GM12874 (cell line): ENCODE results near the gene COL15A1.

Experiments
- TF ChIP-seq, protein P1 (sequence below): IDR thresholded peaks from 2 replicates; pipeline ENCODE4 v1.5.1; 2011; ENCODE audit warnings: low read depth, mild to moderate bottlenecking, control low read depth, low read length, moderate library complexity; ENCODE audit not compliant: insufficient read depth

COL15A1 gene

DNA sequence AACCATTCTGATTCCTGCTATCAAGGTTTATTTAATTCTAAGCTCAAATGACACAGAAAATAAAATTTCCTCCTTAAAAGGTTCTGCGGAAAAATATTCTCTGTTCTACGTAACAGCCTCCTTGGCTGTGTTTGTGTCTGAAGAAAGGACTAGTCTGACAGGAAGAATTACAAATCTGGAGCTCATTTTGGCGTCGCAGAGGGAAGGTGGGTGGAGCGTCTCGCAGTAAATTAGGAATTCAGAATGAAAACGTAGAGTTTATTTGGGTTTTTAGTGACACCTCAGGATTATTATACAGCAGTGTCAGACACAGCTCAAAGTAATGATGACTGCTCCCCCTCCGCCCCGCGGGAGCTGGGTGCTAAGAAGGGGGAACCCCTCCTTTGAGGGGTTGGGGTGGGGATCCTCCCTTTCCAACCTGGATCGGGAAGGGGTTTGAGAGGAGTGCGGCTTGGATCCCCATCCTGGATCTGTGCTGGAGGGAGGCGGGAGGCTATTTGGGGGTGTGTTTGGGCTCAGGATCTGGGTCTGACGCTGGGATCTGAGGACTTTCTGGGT lies 160.3 kb downstream of the COL15A1 start:
- TF ChIP-seq, protein P1, sequence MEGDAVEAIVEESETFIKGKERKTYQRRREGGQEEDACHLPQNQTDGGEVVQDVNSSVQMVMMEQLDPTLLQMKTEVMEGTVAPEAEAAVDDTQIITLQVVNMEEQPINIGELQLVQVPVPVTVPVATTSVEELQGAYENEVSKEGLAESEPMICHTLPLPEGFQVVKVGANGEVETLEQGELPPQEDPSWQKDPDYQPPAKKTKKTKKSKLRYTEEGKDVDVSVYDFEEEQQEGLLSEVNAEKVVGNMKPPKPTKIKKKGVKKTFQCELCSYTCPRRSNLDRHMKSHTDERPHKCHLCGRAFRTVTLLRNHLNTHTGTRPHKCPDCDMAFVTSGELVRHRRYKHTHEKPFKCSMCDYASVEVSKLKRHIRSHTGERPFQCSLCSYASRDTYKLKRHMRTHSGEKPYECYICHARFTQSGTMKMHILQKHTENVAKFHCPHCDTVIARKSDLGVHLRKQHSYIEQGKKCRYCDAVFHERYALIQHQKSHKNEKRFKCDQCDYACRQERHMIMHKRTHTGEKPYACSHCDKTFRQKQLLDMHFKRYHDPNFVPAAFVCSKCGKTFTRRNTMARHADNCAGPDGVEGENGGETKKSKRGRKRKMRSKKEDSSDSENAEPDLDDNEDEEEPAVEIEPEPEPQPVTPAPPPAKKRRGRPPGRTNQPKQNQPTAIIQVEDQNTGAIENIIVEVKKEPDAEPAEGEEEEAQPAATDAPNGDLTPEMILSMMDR: no peak

DNA sequence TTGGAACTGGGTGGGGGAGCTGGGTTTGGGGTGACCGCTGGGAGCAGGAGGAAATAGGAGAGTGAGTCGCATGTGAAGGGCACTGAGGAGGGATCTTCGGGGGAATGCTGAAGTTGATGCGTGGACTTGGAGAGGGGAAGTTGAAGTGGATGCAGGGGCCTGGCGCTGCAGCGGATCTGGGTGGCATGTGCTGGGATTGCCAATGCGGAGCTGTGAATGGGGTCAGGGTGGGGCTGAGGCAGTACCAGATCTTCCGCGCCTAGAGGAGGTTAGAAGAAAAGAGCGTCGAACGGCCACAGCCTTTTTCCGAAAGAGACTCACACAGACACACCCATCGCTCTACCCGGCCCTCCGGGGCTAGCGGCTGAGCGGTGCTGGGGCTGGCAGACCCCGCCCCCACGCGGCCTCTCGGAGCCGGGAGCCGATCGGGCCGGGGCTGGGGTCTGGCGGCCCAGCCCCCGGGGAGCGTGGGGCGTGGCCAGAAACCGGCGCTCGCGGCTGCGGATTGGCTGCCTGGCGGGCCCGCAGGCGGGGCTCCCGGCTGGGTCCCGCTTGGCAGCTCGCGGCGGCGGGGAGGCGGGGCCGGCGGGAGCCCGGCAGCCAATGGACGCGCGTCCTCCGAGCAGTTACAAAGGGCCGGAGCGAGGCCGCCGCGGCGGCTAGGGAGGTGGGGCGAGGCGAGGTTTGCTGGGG lies 160.9 kb downstream of the COL15A1 start, which contains the start of gene TGFBR1:
TSS of gene TGFBR1 (plus strand) at position 655 of the 693 bp plus-strand sequence. CDS start 93 bp downstream, outside the sequence.
- TF ChIP-seq, protein P1: no peak

DNA sequence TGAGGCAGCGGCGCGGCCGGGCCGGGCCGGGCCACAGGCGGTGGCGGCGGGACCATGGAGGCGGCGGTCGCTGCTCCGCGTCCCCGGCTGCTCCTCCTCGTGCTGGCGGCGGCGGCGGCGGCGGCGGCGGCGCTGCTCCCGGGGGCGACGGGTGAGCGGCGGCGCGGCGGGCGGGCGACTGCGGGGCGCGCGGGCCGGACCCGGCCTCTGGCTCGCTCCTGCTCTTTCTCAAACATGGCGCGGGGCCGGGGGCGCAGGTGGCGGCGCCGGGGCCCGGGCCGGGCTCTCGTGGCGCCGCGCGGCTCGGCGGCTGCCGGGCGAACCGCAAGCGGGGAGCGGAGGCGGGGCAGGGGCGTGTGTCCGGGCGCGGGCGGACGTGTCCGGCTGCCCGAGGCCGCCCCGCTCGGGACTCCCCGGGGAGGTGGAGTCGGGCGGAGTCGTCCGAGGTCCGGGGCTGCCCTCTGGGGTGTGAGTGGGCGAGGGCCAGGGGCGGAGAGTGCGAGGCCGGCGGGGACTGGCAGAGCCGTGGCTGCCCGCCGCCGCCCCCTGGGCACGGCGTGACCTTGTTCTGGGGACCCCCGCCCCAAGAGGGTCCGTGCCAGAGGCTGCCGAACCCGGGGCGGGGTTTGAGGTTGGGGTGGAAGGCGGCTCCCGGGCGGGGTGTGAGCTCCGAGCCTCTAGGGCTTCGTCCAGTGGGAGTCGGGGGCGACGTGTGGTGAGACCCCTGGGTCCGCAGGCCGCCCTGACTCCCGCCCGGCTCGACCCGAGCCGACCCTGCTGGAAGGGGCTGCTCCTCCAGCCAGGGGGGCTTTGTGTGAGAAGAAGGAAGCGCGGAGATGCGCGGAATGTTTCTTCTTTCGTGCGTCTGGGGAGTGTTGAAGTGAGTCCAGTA lies 161.7 kb downstream of the COL15A1 start:
- TF ChIP-seq, protein P1: no peak

DNA sequence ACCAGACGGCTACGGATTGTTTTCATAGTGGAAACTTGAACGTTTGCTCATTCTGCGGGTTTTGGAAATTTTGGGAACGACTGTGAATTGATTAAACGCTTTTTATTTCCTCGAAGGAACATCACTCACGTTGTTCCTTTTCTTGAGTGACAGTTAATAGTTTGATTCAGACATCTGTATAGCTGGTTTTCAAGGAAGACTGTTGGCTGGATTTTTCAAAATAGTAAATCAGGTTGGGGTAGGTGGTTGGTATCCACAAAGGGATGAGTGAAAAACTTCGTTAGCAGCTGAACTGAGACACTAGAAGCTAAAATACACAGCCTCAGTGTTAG lies 162.3 kb downstream of the COL15A1 start:
- TF ChIP-seq, protein P1: no peak

DNA sequence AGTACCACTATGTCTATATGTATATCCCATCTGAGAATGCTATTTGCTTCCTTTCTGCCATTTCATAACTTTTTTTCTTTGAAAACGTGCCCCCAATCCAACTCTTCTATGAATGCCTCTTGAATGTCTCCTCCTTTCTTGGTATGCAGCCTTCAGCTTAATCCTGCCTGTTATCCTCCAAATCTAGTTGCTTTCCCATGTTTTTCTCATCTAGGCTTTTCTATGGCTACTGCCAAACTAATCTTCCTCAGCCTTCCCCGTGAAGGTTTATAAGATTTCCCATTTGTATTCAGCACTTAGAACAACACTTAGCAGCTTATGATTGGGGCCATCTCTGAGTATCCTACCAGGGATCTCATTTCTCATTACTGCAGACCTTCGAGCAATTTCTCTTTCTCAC lies 163.7 kb downstream of the COL15A1 start:
- TF ChIP-seq, protein P1: no peak

DNA sequence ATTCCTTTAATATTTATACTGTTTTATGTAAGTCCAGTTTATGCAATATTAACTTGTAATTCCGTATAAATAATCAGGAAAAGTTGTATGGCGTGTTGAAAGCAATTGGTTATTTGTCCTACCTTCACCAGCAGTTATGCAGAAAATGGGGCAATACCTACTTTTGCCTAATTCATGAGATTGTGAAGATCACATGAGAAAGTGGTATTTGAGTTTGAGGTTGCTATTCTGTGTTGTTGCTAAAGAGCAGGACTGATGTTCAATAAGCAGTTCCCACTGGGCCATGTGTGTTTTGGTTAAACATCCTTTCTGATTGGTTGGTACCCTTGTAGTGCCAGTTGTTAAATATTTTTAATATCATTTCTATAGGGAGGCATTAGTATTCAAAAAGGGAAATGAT lies 164.4 kb downstream of the COL15A1 start:
- TF ChIP-seq, protein P1: no peak

DNA sequence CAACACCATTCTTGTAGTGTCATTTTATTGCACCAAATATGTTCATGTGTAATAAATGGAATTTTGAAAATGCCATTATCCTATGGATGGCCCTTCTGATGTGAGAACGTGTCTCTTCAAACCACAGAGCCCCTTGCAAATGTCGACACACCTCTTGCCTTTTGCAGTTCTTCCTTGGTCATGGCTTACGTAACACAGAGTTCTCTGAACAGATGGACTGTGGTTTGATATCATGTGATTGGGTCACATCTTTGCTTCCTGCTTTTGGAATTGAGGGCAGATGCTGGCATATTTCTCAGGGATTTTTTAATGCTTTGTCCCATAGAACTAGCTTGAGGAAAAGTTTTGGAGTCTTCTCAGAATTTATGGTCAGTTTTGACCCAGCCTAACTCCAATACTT lies 165.8 kb downstream of the COL15A1 start:
- TF ChIP-seq, protein P1: no peak
